ENCODE results near the gene LRRC23.
A peak's percentile ranks its signal among the peaks of the same experiment; 100 is the strongest.

The LRRC23 gene

GRCh38 chr12:6928022-6928702 is 23.5 kb downstream of the LRRC23 start:
- DNase-seq: no peak

- no peak for DNase-seq
These were observed 24.2 kb downstream of the LRRC23 start for GRCh38 chr12:6928703-6929407.

- no peak for DNase-seq
These were observed 25.1 kb downstream of the LRRC23 start for GRCh38 chr12:6929466-6930452.

GRCh38 chr12:6932766-6933165 is 28.1 kb downstream of the LRRC23 start:
- DNase-seq: no peak

- no peak for DNase-seq
These were observed 29.5 kb downstream of the LRRC23 start for GRCh38 chr12:6934110-6934509.

GRCh38 chr12:6935371-6936193 is 31.0 kb downstream of the LRRC23 start:
- no peak for DNase-seq

GRCh38 chr12:6936194-6936635 is 31.6 kb downstream of the LRRC23 start:
- no peak for DNase-seq

- DNase-seq: no peak
These were observed 32.2 kb downstream of the LRRC23 start for GRCh38 chr12:6936636-6937480.

GRCh38 chr12:6937481-6938352 is 33.1 kb downstream of the LRRC23 start:
- DNase-seq: peak; percentile 79

GRCh38 chr12:6938353-6939190 is 34.0 kb downstream of the LRRC23 start:
- no peak for DNase-seq

GRCh38 chr12:6939191-6939540 is 34.5 kb downstream of the LRRC23 start:
- no peak for DNase-seq

GRCh38 chr12:6941267-6941666 is 36.6 kb downstream of the LRRC23 start:
- no peak for DNase-seq

GRCh38 chr12:6941782-6942181 is 37.2 kb downstream of the LRRC23 start:
- no peak for DNase-seq

- DNase-seq: no peak
These were observed 37.7 kb downstream of the LRRC23 start for GRCh38 chr12:6942331-6942665.

GRCh38 chr12:6943389-6943721 is 38.7 kb downstream of the LRRC23 start:
- peak; percentile 98 for DNase-seq

- DNase-seq: peak; percentile 98
These were observed 39.2 kb downstream of the LRRC23 start, which contains the start of the genes C12orf57 and RNU7-1 for GRCh38 chr12:6943722-6944380. C12orf57 (plus strand) TSS chr12:6944022; CDS start chr12:6944122, 100 bp downstream. RNU7-1 (plus strand) TSS chr12:6943816.

- peak; percentile 90 for DNase-seq
These were observed 40.0 kb downstream of the LRRC23 start for GRCh38 chr12:6944381-6945186.

- DNase-seq: no peak
These were observed 41.0 kb downstream of the LRRC23 start for GRCh38 chr12:6945613-6946012.

Measured in NCI-H2029 treated with DMSO at 0.1 percent for 48 hours (cell line).